AG09309 (cell line): ENCODE data around the gene ERH.

Experiments used
- DNase-seq: peaks from one replicate; pipeline ENCODE4 v3.0.0-alpha.2; 2010; ENCODE audit warnings: low read depth
- H3K4me3 ChIP-seq: 2 replicates; pipeline ENCODE4 v1.5.1; 2011; ENCODE audit warnings: mild to moderate bottlenecking, low read depth, low read length, moderate library complexity; ENCODE audit not compliant: control insufficient read depth
- TF ChIP-seq, protein P1 (sequence below): IDR thresholded peaks from 2 replicates; pipeline ENCODE4 v1.5.1; 2011; ENCODE audit warnings: mild to moderate bottlenecking, low read depth, low read length, inconsistent platforms; ENCODE audit not compliant: insufficient read depth, control insufficient read depth; ENCODE audit errors: missing control alignments

Gene ERH

DNA sequence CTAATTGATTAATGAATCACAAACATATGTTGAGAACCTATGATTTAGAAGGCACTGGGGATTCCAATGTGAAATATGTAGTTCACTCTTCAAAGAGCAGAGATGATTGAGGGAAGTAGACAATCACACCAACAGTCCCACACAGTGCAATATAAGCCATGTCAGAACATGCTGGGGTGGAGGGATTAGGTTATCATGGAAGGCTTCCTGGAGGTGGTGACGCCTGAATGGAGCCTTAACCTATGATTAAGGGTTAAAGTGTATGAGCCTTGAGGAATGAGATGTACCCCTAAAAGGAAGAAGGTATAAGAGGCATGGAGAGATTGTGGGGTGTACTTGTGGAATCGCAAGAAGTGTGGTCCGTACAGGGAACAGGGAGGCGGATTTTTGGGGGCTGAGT lies 31.3 kb downstream of the ERH start:
- TF ChIP-seq, protein P1, sequence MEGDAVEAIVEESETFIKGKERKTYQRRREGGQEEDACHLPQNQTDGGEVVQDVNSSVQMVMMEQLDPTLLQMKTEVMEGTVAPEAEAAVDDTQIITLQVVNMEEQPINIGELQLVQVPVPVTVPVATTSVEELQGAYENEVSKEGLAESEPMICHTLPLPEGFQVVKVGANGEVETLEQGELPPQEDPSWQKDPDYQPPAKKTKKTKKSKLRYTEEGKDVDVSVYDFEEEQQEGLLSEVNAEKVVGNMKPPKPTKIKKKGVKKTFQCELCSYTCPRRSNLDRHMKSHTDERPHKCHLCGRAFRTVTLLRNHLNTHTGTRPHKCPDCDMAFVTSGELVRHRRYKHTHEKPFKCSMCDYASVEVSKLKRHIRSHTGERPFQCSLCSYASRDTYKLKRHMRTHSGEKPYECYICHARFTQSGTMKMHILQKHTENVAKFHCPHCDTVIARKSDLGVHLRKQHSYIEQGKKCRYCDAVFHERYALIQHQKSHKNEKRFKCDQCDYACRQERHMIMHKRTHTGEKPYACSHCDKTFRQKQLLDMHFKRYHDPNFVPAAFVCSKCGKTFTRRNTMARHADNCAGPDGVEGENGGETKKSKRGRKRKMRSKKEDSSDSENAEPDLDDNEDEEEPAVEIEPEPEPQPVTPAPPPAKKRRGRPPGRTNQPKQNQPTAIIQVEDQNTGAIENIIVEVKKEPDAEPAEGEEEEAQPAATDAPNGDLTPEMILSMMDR, result no peak
- no peak for DNase-seq
- no peak overlapping the region for H3K4me3 ChIP-seq

DNA sequence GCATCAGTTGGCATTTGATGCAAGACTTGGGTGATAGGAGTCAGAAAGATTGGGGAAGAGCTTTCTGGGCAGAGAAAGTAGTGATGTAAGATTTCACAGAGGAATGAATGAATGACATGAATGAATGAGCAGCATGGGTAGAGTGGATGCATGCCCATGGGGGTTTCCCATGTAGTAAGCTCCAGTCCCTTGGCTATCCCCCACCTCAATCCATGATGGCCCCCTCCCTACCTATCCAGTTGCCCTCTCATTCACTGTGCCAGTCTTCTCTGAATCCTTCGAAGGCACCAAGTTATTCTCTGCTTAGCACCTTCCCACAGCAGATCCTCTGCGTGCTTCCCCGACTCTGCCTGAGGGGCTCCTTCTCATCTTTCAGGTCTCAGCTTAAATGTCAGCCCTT lies 32.0 kb downstream of the ERH start:
- DNase-seq, result no peak
- TF ChIP-seq, protein P1, result no peak
- H3K4me3 ChIP-seq, result no peak overlapping the region

DNA sequence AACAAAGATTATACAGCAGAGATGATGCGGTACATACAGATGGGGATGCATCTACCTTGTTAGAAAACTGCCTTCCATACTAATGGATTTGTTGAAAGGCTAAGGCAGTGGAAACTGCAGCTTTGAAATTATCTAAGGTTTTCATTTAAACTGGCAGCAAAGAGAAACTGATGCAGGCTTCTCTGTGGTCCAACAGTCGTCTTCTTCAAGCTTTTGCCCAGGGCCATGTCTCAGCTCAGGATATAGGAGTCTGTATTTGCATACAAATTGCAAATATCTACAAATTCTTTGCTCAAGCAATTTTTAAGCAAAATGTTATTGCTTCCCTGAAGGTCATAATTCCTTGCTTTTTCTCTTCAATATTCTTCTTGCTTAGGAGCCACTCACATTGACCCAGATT lies 33.7 kb downstream of the ERH start:
- TF ChIP-seq, protein P1, result no peak
- no peak for DNase-seq
- H3K4me3 ChIP-seq, result no peak overlapping the region

DNA sequence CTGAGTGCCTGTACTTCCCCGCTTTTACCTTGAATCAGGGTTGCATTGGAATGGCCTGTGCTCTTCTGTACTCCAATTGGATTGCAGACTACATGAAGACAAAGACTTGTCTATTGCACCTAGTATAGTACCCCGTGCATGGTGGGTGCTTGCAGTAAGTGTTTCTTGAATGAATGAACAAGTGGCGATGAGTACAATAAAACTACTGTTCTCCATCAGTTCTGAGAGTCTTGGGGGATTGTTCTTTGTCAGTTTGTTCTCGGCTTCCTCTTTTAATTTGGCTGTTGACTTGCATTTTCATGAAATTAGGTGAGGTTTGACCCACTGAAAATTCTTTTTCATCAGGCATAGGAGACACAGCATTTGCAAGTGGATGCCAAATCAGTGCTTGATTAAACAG lies 34.1 kb downstream of the ERH start:
- H3K4me3 ChIP-seq, result no peak overlapping the region
- TF ChIP-seq, protein P1, result no peak
- DNase-seq, result no peak

DNA sequence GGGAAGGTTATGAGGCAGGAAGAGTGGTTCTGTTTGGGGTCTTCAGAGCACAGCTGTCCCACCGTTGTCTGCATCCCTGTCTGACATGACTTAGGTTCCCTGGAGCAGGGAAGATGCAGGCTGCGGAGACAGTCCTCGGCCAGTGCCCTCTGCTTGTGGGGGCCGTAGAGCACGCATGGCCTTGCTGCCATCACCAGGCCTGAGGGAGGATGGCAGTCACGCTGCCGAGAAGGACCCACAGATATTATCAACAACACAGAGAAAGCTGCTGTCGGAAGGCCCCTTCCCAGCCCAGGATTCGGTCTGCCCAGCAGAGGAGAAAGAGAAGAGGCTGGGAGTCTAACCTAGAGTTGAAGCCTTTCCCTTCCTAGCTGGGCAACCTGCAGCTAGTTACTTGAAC lies 35.0 kb downstream of the ERH start:
- DNase-seq, result no peak
- no peak overlapping the region for H3K4me3 ChIP-seq
- TF ChIP-seq, protein P1, result peak; percentile 82

DNA sequence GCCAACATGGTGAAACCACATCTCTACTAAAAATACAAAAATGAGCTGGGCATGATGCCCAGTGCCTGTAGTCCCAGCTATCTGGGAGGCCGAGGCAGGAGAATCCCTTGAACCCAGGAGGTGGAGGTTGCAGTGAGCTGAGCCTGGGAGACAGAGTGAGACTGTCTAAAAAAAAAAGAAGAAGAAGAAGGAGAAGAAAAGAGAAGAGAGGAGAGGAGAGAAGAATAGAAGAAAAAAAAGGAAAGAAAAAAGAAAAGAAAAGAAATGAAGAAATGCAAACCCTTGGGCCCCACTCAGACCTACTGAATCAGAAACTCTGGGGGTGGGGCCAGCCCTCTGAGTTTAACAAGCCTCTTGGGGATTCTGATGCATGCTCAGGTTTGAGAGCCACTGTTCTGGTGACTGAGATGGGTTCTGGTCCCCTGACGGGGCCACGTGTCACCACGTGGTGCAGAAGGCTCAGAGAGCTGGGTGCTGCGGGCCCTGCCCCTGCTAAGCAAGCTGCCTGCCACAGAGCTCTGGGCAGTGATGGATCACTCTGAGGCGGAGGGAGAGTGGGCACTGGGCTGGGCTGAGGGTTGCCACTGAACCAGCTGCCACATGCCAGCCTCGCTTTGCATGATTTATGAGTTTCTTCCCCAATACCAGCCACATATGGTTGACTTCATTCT lies 37.5 kb downstream of the ERH start:
- TF ChIP-seq, protein P1, result no peak
- no peak for DNase-seq
- H3K4me3 ChIP-seq, result no peak overlapping the region
